Activated CD4-positive, CD25-positive, alpha-beta regulatory T cell (primary cell): Measurements from ENCODE around the gene OXSR1.
"Not testable (repeated sequence)": the region's sequence is repeated elsewhere in the genome, so short reads cannot be mapped to it uniquely, and the experiment has no call there.

Experiments
- DNase-seq, 4 experiments: peaks; one replicate each; lab custom pipeline; 2025; lab: John Stamatoyannopoulos, UW

Gene OXSR1

DNA sequence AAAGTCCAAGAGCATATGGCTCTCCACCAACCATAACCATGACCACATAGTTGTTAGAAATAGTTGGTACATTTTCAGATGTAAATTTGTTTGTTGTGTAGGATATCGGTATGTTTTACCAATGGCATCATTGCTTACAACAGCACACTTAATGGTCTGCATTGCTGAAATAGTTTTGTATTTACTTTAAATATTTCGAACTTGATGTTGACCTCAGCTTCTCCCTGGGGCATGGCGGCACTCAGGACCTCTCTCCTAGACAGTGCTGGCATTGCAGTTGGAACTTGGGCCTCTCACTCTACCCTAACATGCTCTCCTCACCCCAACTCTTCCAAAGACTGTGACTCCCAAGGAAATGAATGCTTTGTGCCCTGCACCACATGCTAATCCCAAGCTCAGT lies 105.3 kb downstream of the OXSR1 start:
- DNase-seq: no peak

GRCh38 chr3:38271553-38271952 lies 106.2 kb downstream of the OXSR1 start:
- no peak for DNase-seq

DNA sequence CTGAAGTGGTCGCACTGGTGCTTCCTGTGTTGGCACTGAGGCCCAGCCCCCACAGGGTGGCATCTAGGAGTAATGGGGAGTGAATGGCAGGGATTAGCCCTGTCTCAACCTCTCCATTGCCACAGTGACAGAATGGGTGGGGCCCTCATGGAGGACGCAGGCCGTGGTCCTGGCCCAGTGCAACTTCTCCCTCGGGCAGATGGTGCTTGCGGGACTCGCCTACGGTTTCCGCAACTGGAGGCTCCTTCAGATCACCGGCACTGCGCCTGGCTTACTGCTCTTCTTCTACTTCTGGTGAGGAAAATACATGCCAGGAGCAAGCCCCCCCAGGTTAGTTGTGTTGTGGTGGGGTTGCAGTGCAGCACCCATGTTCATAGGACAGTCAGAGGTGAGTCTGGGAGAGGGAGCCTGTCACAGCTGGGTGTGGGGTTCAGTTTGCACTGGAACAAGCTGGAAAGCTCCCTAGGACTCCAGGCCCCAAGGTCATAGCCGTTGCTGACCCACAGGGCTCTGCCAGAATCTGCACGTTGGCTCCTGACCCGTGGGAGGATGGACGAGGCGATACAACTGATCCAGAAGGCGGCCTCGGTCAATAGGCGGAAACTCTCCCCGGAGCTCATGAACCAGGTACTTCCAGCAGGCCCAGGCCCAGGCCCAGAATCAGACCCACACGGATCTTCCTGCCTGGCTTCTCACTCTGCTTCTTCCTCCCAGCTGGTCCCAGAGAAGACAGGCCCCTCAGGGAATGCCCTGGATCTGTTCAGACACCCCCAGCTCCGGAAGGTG lies 109.7 kb downstream of the OXSR1 start:
- no peak for DNase-seq

DNA sequence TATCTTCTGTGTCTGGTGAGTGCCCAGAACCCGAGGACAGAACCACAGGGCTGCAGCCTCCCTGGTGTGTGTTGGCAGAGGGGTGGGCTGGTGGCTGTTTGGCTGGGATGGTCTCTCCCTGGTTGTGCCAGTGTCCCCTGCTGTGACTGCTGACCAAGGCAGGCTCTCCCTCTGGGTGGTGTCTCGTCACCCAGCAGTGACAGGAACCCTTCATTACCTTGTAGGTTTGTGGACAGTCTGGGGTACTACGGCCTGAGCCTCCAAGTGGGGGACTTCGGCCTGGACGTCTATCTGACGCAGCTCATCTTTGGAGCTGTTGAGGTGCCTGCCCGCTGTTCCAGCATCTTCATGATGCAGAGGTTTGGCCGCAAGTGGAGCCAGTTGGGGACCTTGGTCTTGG lies 110.3 kb downstream of the OXSR1 start:
- no peak for DNase-seq

GRCh38 chr3:38276081-38276916 lies 111.0 kb downstream of the OXSR1 start:
- no peak for DNase-seq

- no peak for DNase-seq
Measured at GRCh38 chr3:38276917-38277630, 111.7 kb downstream of the OXSR1 start.

GRCh38 chr3:38278841-38279240 lies 113.5 kb downstream of the OXSR1 start:
- DNase-seq: no peak

GRCh38 chr3:38281895-38282686 lies 116.8 kb downstream of the OXSR1 start, which contains the start of gene SLC22A14:
TSS of gene SLC22A14 (plus strand) at chr3:38282294. CDS start at chr3:38306027, 23,733 bp downstream.
- DNase-seq: no peak

DNA sequence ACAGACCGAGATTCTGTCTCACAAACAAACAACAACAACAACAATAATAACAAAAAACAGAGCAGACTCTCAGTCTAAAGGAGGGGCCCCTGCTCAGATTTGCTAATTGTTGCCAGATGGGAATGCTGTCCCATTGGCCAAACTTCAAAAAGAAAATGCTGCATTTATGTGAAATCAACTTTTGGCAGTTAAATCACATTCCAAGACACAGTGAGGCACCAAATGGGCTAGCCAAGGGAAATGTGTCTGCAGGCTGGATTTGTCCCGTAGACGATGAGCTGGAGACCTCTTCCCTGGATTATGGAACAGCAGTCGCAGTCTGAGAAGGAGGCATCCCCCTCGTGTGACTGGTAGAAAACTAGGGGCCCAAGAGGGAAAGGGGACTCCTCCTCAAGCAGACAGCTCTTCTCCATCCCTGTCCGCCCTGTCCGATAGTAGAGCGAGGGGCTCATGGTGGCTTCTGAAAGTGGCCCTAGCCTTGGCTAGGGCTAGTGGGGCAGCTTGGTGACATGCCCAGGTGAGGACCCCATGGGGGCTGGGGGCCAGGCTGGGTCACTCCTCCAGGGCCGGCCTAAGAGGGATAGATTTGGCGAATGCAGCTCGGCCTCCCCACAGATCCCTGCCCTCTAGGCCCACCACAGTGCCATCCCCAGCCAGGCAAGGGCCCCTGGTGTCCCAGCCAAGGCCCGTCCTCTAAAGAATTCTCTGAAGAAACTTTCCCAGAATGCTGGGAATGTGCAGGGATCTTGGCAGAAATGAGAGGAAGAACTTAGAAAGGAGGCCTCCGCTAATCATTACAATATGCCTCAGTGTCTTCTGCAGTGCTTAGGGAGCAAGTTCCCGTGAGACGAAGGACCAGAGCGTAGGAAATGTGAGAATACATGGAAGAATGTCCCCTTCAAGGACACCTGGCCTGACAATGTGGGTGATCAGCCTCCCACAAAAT lies 118.7 kb downstream of the OXSR1 start:
- no peak for DNase-seq

- DNase-seq: no peak
Measured at GRCh38 chr3:38284756-38285150, 119.4 kb downstream of the OXSR1 start.

DNA sequence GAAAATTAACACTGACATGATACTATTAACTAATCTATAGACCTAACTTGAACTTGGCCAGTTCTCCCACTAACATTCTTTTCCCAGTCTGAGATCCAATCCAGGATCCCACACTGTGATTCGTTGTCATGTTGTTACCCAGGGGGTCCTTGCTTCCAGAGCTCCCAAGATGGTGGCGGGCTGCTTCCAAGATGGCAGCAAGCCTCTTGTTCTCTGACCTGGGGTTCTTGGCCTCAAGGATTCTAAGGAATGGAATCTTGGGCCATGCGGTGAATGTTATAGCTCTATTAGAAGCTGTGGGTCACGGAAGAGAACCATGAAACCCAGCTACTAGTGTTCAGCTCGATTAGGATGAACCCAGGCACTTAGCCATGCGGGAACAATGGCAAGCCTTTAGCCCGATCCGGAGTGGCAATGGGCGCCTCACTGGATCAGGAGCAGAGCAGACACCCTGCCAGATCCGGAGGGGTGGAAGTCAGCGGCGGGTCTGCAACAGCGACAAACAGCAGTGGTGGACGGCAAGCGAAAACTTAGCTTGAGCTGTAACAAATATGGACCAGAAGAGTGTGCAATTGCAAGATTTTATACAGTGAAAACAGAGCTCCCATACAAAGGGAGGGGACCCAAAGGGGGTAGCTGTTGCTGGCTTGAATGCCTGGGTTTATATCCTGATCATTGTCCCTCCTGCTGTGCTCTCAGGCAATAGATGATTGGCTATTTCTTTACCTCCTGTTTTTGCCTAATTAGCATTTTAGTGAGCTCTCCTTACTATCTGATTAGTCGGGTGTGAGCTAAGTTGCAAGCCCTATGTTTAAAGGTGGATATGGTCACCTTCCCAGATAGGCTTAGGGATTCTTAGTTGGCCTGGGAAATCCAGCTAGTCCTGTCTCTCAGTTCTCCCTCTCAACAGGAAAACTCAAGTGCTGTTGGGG lies 124.2 kb downstream of the OXSR1 start:
- not testable (repeated sequence) for DNase-seq

- DNase-seq: not testable (repeated sequence)
Measured at GRCh38 chr3:38297053-38297452, 131.7 kb downstream of the OXSR1 start.

GRCh38 chr3:38297537-38297936 lies 132.2 kb downstream of the OXSR1 start:
- DNase-seq: no peak

DNA sequence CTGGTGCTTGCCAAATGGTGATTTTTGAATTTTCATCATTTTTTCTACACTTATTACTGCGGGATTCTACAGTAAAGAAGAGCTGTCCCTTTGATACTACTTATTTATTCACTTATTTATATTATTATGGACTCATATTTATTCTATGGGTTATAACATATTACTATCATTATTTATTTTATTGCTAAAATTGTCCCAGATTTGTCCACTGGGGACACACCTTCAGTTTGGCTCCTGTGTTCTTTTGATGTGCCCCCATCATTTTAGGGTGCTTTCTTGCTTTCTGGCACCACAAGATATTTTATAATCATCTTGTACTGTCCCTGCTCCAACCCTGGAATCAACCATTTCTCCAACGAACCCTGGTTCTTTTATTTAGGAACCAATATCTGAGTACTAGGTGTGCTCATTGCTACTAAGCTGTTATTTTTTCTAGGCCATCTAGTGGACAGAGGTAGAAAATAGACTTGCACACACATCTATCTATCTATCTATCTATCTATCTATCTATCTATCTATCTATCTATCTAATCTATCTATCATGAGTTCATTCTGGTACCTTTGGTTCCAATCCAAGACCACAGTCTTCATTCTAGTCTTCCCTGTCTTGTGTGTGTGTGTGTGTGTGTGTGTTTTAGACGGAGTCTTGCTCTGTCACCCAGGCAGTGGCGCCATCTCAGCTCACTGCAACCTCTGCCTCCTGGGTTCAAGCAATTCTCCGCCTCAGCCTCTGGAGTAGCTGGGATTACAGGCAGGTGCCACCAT lies 132.8 kb downstream of the OXSR1 start:
- DNase-seq: no peak
